Measurements from ENCODE around the gene SERPINA1. TPM values are rescaled to one million over a fixed set of nuclear protein-coding genes. Genes with fewer than 3 reads are reported as not detected.

SERPINA1 gene
- total and polyA plus RNA-seq, 2 donors, result 1.9 to 51.8 TPM

DNA sequence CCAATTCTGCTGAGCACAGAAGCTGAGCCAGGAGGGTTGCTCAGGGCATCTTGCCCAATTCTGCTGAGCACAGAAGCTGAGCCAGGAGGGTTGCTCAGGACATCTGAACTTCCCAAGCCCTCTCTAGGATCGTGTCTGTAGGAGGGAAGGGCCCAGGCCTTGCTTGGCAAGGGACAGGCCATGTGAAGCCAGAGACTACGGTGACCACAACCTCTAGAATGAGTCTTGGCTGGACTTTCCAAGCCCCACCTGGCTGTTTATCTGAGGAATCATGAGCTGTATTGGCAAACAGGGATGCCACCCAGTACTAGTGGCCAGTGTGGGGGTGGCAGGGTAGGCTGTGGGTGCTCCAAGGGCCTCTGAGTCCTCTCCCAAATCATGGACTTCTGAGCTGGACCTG lies 57.5 kb downstream of the SERPINA1 start:
- WGBS, result 48% methylated on average over 2 of the region's 2 CpGs
- Histone ChIP-seq H3K36me3 (ENCODE audit: insufficient read depth) (no peaks in the 10 kb centered on the region), H3K4me1 (ENCODE audit: insufficient read depth) (no peaks in the 10 kb centered on the region), H3K4me3 (ENCODE audit: low read depth, low read length) (no peak overlapping the region), H3K27ac (ENCODE audit: low read depth) (no peak overlapping the region)
- DNase-seq (ENCODE audit: extremely low spot score), result no peak

DNA sequence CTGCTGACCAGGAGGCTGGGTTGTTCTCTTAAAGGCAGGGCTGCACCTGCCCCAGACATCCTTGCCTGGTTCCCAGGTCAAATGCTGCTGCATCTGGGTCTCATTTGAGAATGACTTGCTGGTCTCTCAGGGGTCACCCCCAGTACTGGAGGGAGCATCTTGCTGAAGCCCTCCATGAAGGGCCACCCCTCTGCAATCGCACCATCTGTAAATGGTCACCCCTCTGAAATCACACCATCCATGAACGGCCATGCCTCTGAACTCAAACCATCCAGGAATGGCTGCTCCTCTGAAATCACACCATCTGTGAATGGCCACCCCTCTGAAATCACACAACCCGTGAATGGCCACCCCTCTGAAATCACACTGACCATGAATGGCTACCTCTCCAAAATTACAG lies 58.0 kb downstream of the SERPINA1 start:
- no peaks in the 10 kb centered on the region for H3K4me1 ChIP-seq (ENCODE audit: insufficient read depth)
- no peak overlapping the region for H3K27ac ChIP-seq (ENCODE audit: low read depth)
- 80% methylated on average over 3 of the region's 3 CpGs for WGBS
- no peak overlapping the region for H3K4me3 ChIP-seq (ENCODE audit: low read depth, low read length)
- no peak for DNase-seq (ENCODE audit: extremely low spot score)
- no peaks in the 10 kb centered on the region for H3K36me3 ChIP-seq (ENCODE audit: insufficient read depth)

DNA sequence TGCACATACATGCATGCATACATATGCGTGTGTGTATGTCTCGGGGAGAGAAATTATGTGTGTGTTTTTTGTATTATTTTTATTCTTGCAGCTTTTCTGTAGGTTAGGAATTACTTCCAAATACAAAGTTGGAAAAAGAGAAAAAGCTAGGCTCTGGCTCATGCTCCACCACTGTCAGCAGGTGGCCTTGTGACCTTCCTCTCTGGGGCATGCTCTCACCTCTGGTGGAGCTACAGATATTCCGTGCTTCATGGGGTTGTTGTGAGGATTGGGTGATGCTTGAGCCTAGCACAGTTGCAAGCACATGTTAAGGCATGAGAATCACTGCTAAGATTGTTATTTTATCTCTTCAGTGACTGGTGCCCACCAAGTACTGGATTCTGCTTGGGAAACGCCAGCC lies 58.5 kb downstream of the SERPINA1 start:
- H3K4me3 ChIP-seq (ENCODE audit: low read depth, low read length), result no peak overlapping the region
- H3K27ac ChIP-seq (ENCODE audit: low read depth), result no peak overlapping the region
- WGBS, result 89% methylated on average over 4 of the region's 4 CpGs
- no peaks in the 10 kb centered on the region for H3K4me1 ChIP-seq (ENCODE audit: insufficient read depth)
- DNase-seq (ENCODE audit: extremely low spot score), result no peak
- H3K36me3 ChIP-seq (ENCODE audit: insufficient read depth), result no peaks in the 10 kb centered on the region

DNA sequence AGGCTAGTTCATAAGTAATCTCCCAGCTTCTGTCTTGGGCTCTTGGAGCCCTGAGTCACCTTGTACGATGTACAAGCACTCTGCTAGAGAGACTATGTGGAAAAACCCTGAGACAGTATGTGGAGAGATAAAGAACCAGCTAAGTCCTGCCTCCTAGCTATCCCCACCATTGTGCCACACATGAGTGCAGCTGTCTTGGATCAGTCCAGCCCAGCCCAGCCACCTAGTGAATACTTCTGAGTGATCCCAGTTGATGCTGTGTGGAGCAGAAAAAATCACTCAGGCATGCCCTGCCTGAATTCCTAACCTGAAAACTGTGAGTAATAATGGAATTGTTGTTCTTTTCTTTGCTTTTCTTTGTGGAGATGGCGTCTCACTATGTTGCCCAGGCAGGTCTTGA lies 60.2 kb downstream of the SERPINA1 start:
- no peak overlapping the region for H3K4me3 ChIP-seq (ENCODE audit: low read depth, low read length)
- 78% methylated on average over 2 of the region's 2 CpGs for WGBS
- no peaks in the 10 kb centered on the region for H3K4me1 ChIP-seq (ENCODE audit: insufficient read depth)
- H3K36me3 ChIP-seq (ENCODE audit: insufficient read depth), result no peaks in the 10 kb centered on the region
- DNase-seq (ENCODE audit: extremely low spot score), result no peak
- no peak overlapping the region for H3K27ac ChIP-seq (ENCODE audit: low read depth)

Other genes starting within 250 kb of the SERPINA1 start
- 0.37 TPM for gene PPP4R4, start 214.3 kb downstream of the SERPINA1 start, total RNA-seq
- gene PPP4R4, start 214.3 kb downstream of the SERPINA1 start, polyA plus RNA-seq, result 0.63 TPM
- not detected for gene SERPINA10, start 95.3 kb downstream of the SERPINA1 start, total RNA-seq
- 0.10 TPM for gene SERPINA10, start 95.3 kb downstream of the SERPINA1 start, polyA plus RNA-seq
- not detected for gene SERPINA6, start 65.3 kb downstream of the SERPINA1 start, total RNA-seq
- 0.14 TPM for gene SERPINA6, start 65.3 kb downstream of the SERPINA1 start, polyA plus RNA-seq
- gene SERPINA2, start 21.9 kb downstream of the SERPINA1 start, total RNA-seq, result not detected
- gene SERPINA2, start 21.9 kb downstream of the SERPINA1 start, polyA plus RNA-seq, result not detected
- not detected for gene SERPINA11, start 64.2 kb upstream of the SERPINA1 start, total RNA-seq
- 0.05 TPM for gene SERPINA11, start 64.2 kb upstream of the SERPINA1 start, polyA plus RNA-seq
- not detected for gene SERPINA9, start 87.6 kb upstream of the SERPINA1 start, total RNA-seq
- gene SERPINA9, start 87.6 kb upstream of the SERPINA1 start, polyA plus RNA-seq, result not detected
- not detected for gene SERPINA12, start 120.9 kb upstream of the SERPINA1 start, total RNA-seq
- not detected for gene SERPINA12, start 120.9 kb upstream of the SERPINA1 start, polyA plus RNA-seq
- gene SERPINA4, start 172.8 kb upstream of the SERPINA1 start, total RNA-seq, result not detected
- gene SERPINA4, start 172.8 kb upstream of the SERPINA1 start, polyA plus RNA-seq, result not detected
- gene SERPINA5, start 192.8 kb upstream of the SERPINA1 start, total RNA-seq, result 0.63 TPM
- gene SERPINA5, start 192.8 kb upstream of the SERPINA1 start, polyA plus RNA-seq, result 5.1 TPM
- 3.5 TPM for gene SERPINA3, start 223.8 kb upstream of the SERPINA1 start, total RNA-seq
- 842 TPM for gene SERPINA3, start 223.8 kb upstream of the SERPINA1 start, polyA plus RNA-seq

Data from urinary bladder (tissue), 4 donors.